ENCODE measurements around the gene CAAP1.

Gene CAAP1

GRCh38 chr9:26828391-26828955 lies 64.1 kb downstream of the CAAP1 start:
- DNase-seq: peak; percentile 66

DNA sequence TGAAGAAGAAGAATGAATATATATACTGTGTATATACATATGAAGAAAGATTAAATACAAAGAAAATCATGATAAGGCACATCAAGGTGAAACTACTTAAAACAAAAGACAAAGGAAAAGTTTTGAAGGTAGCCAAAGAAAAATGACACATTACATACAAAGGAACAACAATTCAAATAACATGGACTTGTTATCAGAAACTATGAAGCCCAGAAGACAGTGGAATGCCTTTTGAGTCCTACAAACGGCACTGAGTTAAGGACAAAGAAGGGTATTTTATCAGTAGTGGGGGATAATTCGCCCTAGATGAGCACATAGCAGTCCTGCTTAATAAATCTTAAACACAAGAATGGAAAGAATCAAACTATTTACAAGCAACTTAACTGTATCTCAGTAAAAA lies 77.8 kb downstream of the CAAP1 start:
- no peak for DNase-seq

GRCh38 chr9:26813247-26813646 lies 79.4 kb downstream of the CAAP1 start:
- DNase-seq: no peak

DNA sequence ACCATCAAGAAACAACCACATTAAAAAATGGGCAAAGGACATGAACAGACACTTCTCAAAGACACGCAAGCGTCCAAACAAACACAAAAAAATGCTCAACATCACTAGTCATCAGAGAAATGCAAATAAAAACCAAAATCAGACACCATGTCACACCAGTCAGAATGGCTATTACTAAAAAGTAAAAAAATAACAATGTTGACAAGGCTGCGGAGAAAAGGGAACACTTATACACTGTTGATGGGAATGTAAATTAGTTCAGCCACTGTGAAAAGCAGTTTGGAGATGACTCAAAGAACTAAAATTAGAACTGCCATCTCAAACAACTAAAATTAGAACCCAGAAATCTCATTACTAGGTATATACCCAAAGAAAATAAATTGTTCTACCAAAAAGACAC lies 80.4 kb downstream of the CAAP1 start:
- no peak for DNase-seq

GRCh38 chr9:26811106-26811505 lies 81.5 kb downstream of the CAAP1 start:
- no peak for DNase-seq

DNA sequence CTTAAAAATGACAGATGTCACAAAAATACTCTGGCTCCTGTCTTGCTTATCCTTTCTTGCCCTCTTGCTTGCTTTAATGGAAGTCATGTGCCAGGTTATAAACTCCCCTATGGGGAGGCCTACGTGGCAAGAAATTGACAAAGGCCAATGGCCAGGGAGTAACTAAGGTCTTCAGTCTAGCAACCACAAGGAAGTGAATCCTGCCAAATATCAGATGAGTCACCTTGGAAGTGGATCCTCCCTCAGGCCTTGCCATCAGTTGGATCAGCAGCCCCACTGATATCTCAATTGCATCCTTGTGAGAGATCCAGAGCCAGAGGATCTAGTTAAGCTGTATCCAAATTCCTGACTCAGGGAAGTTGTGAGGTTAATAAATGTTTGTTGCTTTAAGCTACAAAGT lies 82.8 kb downstream of the CAAP1 start:
- DNase-seq: no peak

DNA sequence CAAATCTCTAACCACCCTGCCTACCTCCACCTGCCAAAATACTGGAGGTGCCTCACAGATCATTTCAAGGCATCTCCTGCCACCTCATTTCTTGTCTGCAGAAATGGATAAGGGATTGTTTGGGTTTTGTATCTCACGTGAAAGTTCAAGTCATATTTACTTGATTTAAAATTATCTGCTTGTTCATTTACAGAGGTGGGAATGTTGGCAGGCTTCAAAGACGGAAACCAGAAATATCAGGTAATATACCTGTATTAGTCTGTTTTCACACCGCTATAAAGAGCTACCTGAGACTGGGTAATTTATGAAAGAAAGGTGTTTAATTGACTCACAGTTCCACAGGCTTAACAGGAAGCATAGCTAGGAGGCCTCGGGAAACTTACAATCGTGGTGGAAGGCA lies 85.4 kb downstream of the CAAP1 start:
- DNase-seq: no peak

GRCh38 chr9:26802921-26803320 lies 89.7 kb downstream of the CAAP1 start:
- DNase-seq: no peak

- no peak for DNase-seq
These were observed 90.8 kb downstream of the CAAP1 start for GRCh38 chr9:26801772-26802171.

- no peak for DNase-seq
These were observed 92.3 kb downstream of the CAAP1 start for GRCh38 chr9:26800322-26800721.

- no peak for DNase-seq
These were observed 101.3 kb downstream of the CAAP1 start for GRCh38 chr9:26791274-26791673.

Measured in GF-D8 (cell line).